HG02840 (cell line): Measurements from ENCODE around the gene PTPN14.
"Not testable (repeated sequence)": the region's sequence is repeated elsewhere in the genome, so short reads cannot be mapped to it uniquely, and the experiment has no call there.

Experiments used
- ATAC-seq: cut with Tn5 transposase; IDR thresholded peaks from one replicate; pipeline ENCODE4 v1.9.1; 2021; ENCODE audit warnings: mild to moderate bottlenecking, moderate library complexity, moderate number of reproducible peaks; ENCODE audit not compliant: unreplicated experiment, low FRiP score

The PTPN14 gene

DNA sequence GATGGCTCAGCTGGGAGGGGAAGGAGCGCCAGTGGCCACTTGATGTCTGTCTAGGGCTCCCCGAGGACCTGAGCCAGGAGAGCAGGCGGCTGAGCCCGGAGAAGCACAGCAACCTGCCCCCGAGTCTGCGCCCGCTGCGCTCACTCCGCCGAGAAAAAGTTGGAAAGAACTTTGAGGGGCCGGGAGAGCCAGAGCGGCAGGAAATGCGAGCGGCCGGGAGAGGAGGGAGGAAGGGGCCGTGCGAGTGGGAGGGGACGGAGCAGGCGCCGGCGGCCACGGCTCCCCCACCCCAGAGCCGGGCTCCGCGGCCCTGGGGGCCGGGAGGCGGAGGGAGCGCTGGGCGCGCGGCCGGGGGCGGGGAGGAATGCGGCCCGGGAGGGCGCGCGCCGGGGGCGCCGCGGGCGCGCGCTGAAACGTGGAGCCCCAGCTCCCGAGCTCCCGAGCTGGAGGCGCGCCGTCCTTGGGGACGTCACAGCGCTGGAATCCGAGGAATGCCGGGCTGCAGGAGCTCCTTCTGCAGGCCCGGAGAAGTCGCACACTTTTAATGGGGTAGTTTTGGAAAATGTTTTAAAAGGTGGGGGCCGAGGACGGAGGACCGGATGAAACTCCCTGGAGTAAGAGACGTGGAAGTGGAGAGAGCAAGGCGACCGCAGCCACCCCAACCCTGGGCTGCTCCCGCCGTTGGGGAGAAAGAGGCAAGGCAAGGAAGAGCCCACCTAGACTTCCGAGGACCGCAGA is at the start of gene PTPN14:
Gene PTPN14 (minus strand): TSS at position 167 of the 738 bp plus-strand sequence. CDS start 86,799 bp downstream, outside the sequence.
- ATAC-seq = no peak

DNA sequence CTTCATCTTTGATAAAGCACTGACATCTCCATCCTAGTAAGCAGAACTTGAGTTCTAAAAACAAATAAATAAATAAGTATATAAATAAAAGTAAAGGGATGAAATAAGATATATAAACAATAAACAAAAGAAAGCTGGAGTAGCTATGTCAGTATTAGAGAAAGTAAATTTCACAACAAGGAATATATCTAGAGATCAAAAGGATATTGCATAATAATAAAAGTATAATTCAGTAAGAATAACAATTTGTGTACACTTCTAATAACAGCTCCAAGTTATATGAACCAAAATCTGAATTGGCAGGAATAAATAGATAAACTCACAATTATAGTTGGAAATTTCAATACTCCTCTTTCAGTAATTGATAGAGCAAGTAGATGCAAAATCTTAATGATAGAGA is 41.8 kb upstream of the PTPN14 start:
- no peak for ATAC-seq

DNA sequence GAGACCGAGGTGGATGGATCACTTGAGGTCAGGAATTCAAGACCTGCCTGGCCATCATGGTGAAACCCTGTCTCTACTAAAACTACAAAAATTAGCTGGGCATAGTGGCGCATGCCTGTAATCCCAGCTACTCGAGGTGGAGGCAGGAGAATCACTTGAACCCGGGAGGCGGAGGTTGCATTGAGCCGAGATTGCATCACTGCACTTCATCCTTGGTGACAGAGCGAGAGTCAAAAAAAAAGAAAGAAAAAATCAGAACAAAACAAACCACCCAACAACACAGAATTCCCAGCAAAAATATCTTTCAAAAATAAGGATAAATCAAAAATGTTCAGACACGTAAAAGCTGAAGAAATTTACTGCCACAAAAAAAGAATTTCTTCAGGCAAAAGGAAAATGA is 40.5 kb upstream of the PTPN14 start:
- ATAC-seq = not testable (repeated sequence)

DNA sequence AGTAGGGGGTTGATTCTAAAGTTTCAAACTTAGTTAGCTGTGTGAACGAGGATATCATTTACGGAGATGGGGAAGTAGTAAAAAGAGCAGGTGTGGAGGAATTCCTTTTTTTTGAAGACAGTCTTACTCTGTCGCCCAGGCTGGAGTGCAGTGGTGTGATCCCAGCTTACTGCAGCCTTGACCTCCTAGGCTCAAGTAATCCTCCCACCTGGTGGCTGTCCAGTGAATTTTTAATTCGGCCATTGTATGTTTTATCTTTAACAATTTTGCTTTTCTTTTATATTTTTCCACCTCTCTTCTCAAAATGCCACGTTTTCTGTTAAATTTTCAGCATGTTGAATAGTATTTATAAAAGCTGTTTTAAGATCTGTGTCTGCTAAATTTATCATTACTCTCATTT is 39.3 kb upstream of the PTPN14 start:
- ATAC-seq = no peak

- no peak for ATAC-seq
Measured at GRCh38 chr1:214588963-214589597, 37.7 kb upstream of the PTPN14 start.

- ATAC-seq = no peak
Measured at GRCh38 chr1:214587165-214587564, 35.8 kb upstream of the PTPN14 start.

DNA sequence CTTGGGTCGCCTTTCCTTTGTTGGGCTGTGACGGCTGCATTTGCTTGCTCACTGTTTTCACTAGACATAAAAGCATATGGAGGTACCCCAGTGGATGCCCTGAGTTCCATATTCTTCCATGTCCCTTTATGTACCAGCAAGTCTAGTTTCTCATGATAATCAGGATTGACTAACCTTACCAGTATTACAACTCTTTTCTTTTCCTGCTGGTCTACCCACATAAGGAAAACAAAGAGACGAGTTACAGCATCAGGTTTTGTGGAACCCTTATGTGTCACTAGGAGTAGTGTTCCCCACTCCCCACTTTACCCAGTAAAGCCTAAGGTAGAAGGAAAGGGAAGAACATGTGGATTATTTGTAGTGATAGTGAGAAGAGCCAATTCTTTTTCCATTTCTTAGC is 35.2 kb upstream of the PTPN14 start:
- ATAC-seq = no peak

- ATAC-seq = peak; percentile 52
Measured at GRCh38 chr1:214584805-214585766, 33.7 kb upstream of the PTPN14 start.

GRCh38 chr1:214583824-214584554 is 32.6 kb upstream of the PTPN14 start:
- no peak for ATAC-seq

- no peak for ATAC-seq
Measured at GRCh38 chr1:214583113-214583512, 31.7 kb upstream of the PTPN14 start.

DNA sequence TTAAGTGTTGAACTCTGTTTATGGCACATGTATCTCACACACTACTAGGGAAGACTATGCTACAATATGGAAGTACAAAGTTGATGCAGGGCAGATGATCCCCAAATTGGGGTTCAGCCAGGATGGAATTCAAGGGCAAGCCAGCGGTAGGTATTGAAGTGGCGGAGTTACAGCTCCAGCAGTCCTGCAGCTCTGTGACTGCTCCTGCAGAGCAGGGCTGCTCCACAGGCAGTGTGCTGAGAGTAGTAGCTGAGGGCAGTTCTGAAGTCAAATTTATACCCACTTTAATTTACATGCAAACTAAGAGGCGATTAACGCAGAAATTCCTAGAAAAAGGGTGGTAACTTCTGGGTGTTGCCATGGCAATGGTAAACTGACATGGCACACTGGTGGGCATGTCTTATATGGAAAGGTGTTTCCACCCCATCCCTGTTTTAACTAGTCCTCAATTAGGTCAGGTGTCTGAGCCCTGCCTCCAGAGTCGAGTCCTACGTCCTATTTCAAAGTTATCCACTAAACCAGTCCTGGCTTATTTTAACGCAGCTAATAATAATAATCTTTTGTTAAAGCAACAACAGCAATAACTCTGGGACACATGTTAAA is 31.0 kb upstream of the PTPN14 start:
- ATAC-seq = no peak

DNA sequence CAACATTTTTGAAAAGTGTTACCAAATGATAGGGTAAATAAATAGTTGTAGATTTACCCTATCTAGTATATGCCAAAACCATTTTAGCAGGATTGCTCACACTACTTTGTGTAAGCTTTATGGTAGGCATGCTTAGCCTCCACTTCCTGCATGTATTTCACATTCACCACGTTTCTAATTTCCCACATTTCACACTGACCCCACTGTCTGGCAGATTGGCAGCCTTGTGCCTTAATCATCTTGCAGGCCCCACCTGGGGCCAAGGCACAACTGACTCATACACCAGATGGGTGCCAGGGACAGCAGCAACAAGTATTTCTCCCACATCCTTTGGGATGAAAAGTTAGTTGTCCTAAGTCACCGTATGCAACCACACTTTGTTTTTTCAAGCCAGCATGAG is 30.4 kb upstream of the PTPN14 start:
- ATAC-seq = no peak

DNA sequence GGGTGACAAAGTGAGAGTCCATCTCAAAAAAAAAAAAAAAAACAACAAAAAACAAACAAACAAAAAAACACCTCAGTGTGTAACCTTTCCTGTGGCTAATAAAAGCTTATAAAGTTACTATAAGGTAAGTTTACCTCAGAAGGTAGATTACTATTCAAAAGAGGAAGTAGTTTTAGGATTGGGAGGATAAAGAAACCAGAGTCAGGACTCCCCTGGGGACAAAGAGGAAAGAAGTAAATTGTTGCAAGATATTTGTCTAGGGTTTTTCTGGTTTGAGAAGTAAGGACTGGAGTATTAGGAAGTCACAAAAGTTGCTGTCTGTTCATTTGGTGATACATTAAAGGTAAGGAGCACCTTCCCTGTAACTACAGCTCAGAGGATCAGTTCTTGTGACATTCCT is 27.8 kb upstream of the PTPN14 start:
- ATAC-seq = no peak

DNA sequence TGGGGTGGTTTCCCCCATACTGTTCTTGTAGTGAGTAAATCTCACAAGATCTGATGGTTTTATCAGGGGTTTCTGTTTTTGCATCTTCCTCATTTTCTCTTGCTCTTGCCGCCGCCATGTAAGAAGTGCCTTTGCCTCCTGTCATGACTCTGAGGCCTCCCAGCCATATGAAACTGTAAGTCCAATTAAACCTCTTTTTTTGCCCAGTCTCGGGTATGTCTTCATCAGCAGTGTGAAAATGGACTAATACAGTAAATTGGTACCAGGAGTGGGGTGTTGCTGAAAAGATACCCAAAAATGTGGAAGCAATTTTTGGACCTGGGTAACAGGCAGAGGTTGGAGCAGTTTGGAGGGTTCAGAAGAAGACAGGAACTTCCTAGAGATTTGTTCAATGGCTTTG is 24.7 kb upstream of the PTPN14 start:
- ATAC-seq = not testable (repeated sequence)

DNA sequence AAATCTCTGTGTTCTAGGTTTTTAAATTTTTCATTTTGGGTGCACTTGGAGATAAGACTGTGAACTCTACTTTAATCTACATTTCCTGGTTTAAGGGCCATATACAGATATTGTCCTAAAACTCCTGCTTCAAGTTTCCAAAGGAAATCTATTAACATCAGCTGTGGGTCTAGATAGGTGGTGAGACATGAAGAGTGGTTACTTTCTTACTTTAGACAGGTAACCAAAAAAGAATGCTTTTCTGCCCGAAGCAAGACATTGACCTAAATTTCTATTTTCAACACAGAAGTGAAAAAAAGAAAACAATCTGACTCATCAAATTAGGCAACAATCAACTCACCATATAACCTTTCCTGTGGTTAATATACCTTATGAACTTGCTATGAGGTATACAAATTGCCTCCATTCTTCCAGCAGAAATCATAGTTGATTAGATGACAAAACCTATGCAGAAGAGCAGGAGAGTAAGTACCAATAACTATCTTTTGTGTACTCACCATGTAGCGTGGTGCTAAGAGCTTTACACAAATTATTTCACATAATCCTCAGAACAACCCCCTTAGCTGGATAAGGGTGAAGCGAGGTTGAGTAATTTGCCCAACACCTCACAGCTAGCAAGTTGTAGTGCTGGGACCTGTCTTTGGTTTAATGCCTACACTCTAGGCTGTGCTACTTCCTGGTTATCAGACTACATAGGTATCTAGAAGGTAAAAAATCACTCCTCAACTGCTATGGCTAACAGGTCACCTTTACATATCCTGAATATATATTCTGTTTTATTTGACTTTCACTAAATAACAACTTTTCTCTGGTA is 23.4 kb upstream of the PTPN14 start:
- ATAC-seq = no peak

GRCh38 chr1:214573386-214574318 is 22.2 kb upstream of the PTPN14 start:
- no peak for ATAC-seq

GRCh38 chr1:214571281-214571680 is 19.9 kb upstream of the PTPN14 start:
- no peak for ATAC-seq

DNA sequence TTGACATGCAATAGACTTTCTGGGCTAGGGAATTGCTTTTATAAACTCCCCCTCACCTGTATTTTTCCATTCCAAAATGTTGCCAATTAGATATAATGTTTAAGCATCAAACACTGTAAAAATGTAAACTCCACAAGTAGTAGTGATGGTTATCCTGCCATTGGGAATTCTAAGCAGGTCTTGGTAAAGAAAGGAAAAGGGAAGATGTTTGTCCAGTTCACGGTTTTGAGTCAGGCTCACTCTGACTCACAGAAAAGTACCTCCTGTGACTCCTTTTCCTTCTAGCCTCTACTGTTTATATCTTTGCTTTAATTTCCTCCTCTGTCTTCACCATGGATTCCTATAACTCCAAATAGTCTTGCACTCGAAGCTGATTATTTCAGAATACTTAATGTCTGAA is 19.0 kb upstream of the PTPN14 start:
- ATAC-seq = no peak
